NOMO-1 treated with DMSO at 0.1 percent for 48 hours (cell line): ENCODE results near the gene SLC15A3.
A peak's percentile ranks its signal among the peaks of the same experiment; 100 is the strongest.
"Not testable (repeated sequence)": the region's sequence is repeated elsewhere in the genome, so short reads cannot be mapped to it uniquely, and the experiment has no call there.

ENCODE experiments used
- DNase-seq: peaks from one replicate; lab custom pipeline; 2025; ENCODE audit not compliant: unreplicated experiment; lab: John Stamatoyannopoulos, UW

Gene SLC15A3

DNA sequence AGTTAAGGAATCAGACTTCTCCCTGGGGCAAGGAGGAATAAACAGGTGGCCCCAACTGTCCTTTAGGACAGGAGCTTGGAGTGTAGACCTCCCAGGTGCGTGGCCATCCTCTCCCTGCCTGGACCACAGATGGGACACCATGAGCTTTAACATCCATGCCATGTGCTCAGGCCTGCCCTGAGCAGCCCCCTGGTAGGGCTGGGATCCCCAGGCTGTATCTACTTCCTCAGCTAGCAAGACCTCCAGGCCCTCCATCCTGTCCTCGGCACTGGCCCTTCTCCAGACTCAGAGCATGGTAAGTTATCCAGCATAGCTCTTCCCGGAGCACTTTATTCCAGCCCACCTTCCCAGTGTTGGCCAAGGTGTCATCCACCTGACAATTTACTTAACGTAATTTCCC lies 25.2 kb upstream of the SLC15A3 start:
- no peak for DNase-seq

DNA sequence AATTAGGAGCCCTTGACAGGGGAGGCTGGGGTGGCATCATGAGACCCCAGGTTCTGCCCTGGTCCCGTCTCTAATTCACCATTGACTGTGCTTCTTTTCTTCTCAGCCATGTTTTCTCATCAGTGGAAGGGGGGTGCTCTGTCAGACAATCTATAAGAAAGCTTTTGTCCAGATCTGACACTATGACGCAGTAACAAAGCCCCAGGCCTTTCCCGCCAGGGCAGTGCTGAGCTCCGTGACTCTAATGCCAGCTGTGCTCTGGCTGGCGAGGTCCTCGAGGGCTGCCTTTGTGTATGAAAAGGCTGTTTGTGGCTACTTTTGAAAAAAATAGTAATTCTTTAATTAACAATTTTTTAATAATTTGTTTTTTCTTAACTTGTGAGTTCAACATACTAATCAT lies 22.8 kb upstream of the SLC15A3 start:
- DNase-seq = no peak

DNA sequence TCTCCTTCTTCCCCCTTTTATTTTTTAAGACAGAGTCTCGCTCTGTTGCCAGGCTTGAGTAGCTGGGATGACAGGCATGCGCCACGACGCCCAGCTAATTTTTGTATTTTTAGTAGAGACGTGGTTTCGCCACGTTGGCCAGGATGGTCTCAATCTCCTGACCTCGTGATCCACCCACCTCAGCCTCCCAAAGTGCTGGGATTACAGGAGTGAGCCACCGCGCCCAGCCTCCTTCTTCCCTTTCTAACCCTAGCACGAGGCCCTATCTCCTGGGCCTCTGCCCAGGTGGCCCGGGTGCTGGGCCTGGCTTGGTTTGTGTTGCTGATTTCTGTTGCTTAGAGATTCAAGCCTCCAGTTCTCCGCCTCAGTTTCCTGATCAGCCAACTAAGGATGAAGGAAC lies 22.3 kb upstream of the SLC15A3 start:
- not testable (repeated sequence) for DNase-seq

DNA sequence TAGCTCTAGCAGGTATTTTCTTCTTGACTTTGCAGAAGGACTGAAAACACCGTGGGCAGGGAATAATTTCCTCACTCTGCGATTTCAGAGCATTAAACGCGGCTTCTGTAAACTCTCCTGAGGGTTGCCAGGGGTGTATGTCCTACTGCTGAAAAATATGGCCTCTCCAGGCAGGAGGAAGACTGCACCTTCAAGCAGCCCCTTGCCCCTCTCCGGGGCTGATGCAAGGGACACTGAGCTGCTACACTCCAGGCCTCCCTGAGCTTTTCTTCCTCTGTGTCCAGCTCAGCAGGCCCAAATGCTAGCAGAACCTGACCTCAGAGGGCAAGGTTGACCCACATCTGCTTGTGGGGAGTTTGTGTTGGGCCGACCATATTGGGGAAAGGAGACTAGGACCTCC lies 21.7 kb upstream of the SLC15A3 start:
- DNase-seq = no peak

DNA sequence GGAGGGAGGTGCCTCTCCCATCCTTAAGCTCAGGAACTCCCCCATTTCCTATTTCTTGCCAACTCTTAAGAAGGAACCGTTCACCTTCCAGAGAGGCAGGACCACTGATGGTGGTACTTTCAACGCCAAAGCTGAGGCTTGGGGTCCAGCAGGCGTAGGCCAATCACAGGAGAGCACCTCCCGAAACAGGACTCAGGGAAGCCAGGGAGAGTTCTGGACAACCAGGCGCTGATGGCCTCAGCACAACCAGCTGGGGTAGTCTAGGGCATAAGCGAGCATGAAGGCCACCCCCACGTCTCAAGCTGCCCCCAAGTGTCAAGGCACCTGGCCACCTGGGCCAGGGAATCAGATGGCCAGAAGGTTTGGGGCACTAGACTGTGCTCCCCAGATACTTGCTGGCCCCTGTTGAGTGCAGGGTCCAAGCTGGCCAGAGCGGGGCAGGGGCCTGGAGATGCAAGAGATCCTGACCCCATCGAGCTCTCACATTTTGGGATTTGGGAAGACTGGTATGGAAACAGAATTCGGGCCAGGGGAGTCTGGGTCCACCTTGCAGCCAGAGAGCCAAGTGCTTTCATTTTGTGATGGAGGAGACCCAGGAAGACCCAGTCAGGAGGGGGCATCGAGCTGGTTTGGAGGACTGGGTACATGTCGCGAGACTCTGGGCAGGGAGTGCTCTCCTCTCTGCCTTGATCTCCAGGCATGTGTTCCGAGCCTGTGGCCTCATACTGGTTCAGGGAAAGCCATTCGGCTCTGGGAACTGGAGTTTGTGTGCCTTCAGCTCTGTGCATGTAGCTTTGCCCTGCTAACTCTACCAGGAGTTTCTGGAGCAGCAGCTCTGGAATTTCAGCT lies 20.4 kb upstream of the SLC15A3 start:
- DNase-seq = no peak

DNA sequence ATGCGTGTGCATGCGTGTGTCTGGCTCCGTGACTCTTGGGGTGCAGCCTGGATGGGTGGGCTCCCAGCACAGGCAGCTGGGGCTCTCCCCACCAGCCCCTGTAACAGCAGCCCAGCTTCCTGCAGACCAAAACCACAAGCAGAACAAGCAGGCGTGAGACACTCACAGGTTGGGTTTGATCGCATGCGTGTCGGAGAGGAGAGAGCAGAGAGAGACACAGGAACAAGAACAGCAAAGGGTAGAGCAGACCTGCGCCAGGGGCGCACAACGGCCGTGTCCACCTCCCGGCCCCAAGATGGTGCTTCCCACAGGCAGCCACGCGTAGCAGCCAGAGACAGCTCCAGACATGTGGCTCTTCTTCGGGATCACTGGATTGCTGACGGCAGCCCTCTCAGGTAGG lies 19.5 kb upstream of the SLC15A3 start, which contains the start of gene CD6:
Gene CD6, plus strand, starts transcription at position 161 of the 400 bp plus-strand sequence. Its CDS starts 186 bp downstream, at position 347.
- no peak for DNase-seq

DNA sequence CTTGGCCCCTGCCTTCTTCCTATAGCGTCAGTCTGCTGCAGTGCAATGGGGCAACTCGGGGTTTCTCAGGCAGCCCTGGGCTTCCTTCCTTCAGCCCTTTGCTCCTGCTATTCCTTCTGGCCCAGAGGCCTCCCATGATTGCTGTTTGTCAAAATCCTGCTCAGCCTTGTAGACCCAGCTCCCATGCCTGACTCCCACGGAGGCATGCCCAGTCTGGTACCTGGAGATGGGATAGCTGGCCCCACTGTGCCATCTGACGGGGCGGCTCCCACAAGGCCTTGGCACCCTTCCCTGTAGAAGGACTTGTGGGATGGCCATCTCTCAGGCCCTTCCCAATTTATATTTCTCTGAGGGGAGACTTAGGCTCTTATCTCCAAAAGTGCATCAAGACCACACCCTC lies 18.9 kb upstream of the SLC15A3 start:
- DNase-seq = no peak

DNA sequence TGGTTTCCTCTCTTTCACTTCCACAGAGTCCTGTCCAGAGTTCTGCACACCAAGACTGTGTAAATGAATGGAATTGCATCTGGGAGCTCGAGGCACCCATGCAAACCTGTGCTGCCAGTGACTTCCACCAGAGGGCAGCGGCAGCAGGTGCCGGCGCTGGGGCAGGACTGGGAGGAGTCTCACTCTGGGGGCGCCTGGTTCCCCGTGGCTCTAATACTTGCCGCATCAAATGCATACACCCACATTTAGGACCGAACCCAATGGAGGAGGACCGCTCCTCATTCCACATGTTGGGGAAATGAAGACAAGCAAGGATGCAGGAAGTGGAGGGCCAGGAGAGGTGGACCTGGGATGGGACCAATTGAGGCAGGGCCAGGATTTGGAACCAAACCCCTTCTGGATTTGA lies 18.4 kb upstream of the SLC15A3 start:
- peak; percentile 33 for DNase-seq

DNA sequence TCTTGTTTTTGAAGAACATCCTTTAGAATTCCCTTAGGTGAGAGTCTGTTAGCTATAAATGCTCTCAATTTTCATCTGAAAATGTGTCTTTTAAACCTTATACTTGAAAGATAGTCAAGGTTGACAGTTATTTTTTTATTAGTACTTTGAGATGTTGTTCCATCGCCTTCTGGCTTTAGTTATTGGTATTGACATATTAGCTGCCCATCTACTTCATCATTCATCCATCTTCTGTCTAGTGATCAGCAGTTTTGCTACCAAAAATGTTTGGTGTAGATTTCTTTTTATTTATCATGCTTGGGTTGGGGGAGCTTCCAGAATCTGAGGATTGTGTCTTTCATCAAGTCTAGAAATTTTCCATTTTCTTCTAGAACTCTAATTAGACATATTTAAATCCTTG lies 16.2 kb upstream of the SLC15A3 start:
- no peak for DNase-seq

DNA sequence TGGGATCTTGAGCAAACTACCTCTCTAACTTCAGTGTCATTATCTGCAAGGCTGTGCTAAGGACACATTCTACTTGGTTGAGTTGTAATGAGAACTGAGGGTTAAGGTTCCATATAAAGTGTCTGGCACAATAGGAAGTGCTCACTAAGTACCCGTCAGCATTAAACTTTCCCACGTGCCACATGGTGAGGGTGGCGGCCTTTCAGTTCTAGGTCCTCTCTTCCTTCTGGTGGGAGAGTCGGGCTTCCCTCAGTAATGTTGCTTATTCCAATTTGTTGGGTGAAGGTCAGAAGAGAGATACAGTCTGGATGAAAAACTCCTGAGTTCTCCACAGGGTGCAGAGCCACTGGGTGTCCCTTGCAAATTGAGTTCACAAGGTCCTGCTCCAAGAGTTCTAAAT lies 14.9 kb upstream of the SLC15A3 start:
- DNase-seq = no peak

DNA sequence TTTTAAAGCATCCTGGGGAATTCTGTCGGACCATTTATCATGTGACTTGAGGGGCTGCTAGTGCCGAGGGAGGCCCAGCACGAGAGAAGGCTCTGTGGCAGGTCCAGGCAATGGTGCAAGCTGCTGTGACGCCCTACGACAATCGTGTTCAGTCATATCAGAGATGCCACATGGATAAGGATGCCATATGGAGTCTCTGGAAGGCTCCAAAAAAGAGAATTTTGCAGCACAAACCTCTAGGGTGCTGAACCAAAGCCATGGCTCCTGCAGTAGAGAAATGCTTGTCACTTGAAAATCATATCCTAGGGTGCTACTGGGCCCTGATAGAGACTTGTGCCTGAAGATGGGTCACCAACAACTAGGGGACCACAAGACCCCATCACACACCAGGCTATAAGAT lies 12.8 kb upstream of the SLC15A3 start:
- DNase-seq = no peak

DNA sequence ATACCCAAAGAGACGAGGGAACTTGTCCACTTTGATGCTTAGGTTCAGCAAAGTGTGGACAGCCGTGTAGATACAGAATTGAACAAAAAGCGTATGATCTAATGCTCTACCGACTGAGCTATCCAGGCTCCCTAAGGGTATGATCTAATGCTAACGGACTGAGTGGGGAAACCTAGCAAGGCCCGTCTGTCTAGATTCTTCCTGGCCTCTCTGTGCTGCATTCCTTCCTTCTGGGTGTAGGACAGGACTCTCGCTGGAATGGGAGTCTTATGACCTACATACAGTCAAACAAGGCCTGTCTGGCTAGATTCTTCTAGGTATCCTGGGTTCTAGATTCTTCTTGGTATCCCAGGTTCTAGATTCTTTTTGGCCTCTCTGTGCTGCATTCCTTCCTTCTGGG lies 8.4 kb upstream of the SLC15A3 start:
- no peak for DNase-seq

DNA sequence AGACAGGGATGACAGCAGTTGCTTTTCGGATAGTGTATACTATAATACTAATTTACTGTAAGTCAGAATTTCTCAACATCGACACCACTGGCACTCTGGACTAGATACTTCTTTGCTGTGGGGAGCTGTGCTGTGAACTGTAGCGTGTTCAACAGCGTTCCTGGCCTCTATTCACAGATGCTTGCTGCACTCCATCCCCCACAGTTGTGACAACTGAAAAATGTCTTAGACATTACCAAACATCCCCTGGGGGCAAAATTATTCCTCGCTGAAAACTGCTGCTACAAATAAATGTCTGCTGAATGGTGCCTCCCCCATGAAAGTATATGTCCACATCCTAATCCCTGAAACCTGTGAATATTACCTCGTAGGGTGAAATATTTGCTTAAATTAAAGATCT lies 7.5 kb upstream of the SLC15A3 start:
- DNase-seq = no peak

DNA sequence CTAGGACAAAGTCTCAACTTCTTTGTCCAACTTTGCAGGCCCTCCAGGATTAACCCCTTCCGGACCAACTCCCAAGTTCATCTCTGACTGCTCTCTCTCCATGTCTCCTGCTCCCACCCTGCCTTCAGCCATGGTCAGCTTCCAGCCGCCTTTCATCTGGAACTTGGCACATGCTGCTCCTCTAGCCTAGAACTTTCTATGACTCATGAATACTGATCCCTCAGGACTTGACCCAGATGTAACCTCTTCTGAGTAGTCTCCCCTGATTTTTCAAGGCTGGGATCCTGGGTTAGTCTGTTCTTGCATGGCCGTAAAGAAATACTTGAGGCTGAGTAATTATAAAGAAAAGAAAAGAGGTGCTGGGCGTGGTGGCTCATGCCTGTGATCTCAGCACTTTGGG lies 5.2 kb upstream of the SLC15A3 start:
- no peak for DNase-seq

DNA sequence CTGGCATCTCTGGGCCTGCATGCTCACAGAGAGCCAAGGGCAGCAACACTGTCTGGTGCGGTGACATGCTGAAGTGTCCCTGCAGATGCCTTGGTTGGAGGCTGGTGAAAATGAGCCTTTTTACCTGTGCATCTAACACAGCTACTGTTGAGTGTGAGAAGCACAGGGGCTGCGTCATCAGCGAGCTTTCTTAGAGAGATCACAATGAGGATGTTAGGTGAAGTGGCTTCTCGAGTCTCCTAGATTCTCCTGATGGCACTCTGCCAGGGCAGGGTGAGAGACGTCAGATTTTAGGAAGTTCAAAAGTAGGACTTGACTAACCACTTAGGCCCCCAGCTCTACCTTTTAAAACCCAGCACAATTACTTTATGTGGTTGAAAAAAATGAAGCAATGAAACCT lies 3.6 kb upstream of the SLC15A3 start:
- DNase-seq = peak; percentile 22

DNA sequence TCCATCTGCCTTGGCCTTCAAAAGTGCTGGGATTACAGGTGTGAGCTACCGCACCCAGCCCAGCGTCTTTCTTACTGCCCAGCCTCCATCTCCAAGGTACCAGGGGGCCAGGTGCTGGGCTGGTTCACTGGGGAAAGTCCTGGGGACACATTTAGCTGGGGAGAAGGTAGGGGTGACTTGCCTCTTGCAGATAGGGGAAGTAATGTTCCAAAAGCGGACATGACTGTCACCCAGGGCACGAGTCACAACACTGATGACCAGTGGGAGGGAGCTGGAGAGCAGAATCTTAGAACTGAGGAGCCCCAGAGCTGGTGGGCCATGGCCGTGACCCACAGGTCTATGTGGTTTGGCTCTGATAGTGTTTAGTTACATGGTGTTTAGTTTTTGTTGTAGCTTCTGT lies 2.4 kb upstream of the SLC15A3 start:
- peak; percentile 59 for DNase-seq

DNA sequence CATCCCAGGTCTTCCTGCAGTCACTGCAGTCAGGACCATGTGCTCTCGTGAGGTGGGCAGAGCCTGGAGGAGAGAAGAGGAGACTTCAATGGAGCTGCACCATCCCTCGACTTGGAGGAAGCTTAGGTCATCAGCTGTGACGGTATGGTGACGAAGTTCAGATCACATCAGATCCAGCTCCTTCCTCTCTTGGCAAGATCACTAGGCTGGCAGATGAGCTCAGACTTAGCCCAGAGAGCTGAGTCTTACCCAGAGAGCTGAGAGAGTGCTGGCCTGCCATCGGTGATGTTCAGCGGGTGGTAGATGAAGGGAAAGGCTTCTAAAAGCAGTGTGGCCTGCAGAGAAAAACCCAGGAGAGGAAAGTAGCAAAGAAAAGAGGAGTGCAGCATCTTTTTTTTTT lies 1.8 kb upstream of the SLC15A3 start:
- DNase-seq = no peak

DNA sequence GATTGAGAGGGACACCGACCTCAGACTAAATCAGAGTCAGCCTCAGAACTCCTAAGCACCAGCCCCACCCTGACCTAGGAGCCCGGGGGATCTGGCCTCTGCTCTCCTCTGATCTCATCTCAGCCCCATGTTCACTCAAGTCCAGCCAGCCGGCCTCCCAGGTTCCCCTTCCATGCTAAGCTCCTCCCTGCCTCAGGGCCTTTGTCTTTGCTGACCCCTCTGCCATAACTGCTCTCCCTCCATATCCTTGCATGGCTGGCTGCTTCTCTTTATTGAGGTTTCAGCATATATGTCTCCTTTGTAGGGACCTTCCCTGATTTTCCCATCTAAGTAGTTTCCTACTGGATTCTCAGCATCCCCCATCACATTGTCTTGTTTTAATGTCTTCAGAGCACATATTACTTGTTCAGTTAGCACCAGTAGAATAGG lies 780 bp upstream of the SLC15A3 start:
- no peak for DNase-seq

DNA sequence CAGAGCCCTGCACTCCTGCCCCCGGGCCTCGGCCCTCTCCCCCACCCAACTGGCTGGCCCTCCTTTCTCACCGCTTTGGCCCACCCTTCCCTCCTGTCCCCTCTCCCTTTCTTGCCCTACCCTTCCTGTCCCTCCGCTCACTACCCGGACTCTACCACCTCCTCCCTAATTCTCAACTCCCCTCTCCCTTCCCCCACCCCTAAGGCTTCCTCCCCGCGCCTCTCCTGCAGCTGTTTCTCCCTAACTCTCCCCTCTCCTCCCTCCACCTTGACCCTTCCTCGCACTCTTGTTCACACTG lies 421 bp downstream of the SLC15A3 start:
- peak; percentile 22 for DNase-seq

DNA sequence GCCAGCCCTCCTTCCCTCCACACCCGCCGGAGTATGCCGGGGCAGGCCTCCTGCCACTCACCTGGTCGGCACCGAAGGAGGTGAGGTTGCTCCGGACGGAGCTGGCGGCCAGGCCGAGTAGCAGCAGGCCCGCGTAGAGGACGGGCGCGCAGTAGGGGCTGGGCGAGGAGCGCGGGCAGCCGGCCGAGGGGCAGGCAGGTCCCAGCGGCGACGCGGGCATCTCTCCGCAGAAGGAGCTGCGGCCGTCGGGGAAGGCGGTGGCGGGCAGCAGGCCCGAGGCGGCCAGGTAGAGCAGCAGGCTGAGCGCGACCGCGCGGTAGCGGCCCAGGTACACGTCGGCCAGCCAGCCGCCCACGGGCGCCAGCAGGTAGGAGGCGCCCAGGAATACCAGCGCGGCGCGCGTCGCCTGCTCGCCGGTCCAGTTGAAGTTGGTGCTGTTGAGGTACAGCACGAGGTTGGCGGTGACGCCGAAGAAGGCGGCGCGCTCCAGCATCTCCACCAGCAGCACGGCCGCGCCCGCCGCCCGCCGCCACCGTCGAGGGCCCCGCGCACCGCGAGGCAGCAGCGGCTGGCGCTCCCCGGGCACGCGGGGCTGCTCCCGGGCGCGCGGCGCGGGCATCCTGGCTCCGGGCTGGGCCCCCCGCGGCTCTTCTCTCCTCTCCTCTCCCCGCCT lies 907 bp downstream of the SLC15A3 start:
- no peak for DNase-seq

DNA sequence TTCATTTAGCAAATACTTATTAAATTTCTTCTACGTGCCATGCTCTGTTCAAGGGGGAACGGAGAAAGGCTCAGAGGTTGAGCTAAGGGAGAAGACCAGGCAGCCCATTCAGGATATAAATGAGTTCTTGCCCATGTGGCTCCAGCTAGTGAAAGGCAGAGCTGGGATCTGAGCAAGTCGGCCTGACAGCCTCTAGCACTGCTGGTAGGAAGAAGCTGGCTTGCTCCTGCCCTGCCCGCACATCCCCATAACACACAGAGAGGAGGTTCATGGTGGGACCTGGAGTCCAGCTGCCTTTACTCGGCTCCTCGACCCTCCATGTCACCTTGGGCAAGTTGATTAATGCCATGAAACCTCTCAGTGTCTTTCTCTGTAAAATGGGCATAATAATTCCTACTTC lies 2.0 kb downstream of the SLC15A3 start:
- DNase-seq = no peak

DNA sequence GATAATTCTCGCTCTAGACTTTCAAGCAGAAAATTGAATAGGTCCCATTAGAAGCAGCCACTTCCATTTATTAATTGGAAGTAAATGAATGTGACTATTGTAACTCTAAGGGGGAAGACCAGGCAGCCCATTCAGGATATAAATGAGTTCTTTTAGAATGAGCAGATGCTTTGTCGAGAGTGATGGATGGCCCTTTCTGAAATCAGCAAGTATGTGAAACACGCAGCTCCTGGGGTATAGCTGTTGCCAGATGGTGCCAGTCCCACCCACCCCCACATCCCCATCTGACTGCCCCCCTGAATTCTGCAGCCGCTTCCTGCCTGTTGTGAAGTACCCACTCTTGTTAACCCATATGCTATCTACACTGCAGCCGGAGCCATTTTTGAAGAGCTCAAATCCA lies 3.7 kb downstream of the SLC15A3 start:
- no peak for DNase-seq

DNA sequence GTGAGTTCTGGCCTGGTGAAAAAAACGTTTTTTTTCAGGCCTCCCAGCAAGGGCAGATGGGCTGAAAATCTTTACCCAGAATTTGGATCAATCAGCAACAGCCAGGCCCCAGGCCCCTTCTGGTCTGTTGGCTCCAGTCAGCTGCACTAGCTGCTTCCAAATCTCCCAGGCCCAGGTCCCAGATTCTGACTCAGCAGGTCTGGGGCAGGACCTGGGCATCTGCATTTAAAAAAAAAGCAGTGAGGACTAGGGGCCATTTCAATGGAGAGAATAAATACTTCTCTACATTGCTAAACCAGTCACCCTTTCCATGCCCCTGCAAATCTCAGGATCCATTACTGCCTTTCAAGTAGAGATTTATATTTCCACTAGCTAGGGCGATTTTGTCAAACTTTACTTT lies 4.3 kb downstream of the SLC15A3 start:
- DNase-seq = no peak
